GM12878 (cell line): ENCODE measurements around the gene SARS1. TPM values are rescaled to one million over a fixed set of nuclear protein-coding genes. Genes with fewer than 3 reads are reported as not detected.

Experiments
- ATAC-seq: fragments of 200-7000 bp; cut with Tn5 transposase; 3 replicates; pipeline ENCODE4 v1.9.1; 2020; ENCODE audit warnings: mild to moderate bottlenecking, moderate library complexity
- BruUV-seq: library from RNA; stranded (reverse); fragments of 400-500 nt; replicated peaks from 2 replicates; lab custom pipeline; 2021; lab: Mats Ljungman, UMichigan
- CTCF ChIA-PET: fragments of 300-600 bp; sonication (Branson Sonifier 250); formaldehyde crosslinking; extraction: SDS; loops from one replicate; lab custom pipeline; 2021; ENCODE audit warnings: inconsistent platforms; lab: Yijun Ruan, JAX
- POLR2A ChIA-PET: fragments of 350-600 bp; formaldehyde crosslinking; extraction: SDS; loops from one replicate; lab custom pipeline; 2021; ENCODE audit warnings: inconsistent platforms; lab: Charles Lee
- RAD21 ChIA-PET: fragments of 300-600 bp; sonication (Branson Sonifier 250); formaldehyde crosslinking; loops from one replicate; lab custom pipeline; 2023; ENCODE audit warnings: antibody characterized with exemption; ENCODE audit not compliant: unreplicated experiment; lab: Charles Lee
- SMC1A ChIA-PET: fragments of 300-600 bp; sonication (Branson Sonifier 250); formaldehyde crosslinking; loops from one replicate; lab custom pipeline; 2023; ENCODE audit not compliant: unreplicated experiment, uncharacterized antibody; lab: Charles Lee
- DNase-seq: peaks from one replicate; pipeline ENCODE4 v3.0.0-alpha.2; 2011; ENCODE audit warnings: low read depth, low spot score
- FAIRE-seq: peaks from 3 replicates; lab custom pipeline; 2011; peaks lifted over from hg19 to GRCh38; lab: Jason Lieb, UNC
- H2AFZ ChIP-seq: 2 replicates; pipeline ENCODE4 v1.6.0; 2011; ENCODE audit warnings: low read depth, low read length, control low read depth; ENCODE audit not compliant: control insufficient read depth
- H3K27ac ChIP-seq: 2 replicates; pipeline ENCODE4 v1.5.1; 2011; ENCODE audit warnings: control low read depth; ENCODE audit not compliant: control insufficient read depth, insufficient read depth
- H3K27me3 ChIP-seq, 2 experiments: replicated peaks in 1 of 2; 2 replicates each; pipeline versions ENCODE4 v1.6.0 to v1.6.1; 2011; ENCODE audit warnings: low read length in 1 of 2; ENCODE audit not compliant: control insufficient read depth in 2 of 2, insufficient read depth in 2 of 2
- H3K36me3 ChIP-seq, 2 experiments: 2 replicates each; pipeline ENCODE4 v1.5.1; 2011; ENCODE audit warnings: low read length in 1 of 2; ENCODE audit not compliant: control insufficient read depth in 2 of 2, insufficient read depth in 2 of 2
- H3K4me1 ChIP-seq: 2 replicates; pipeline ENCODE4 v1.6.1; 2011; ENCODE audit warnings: mild to moderate bottlenecking, low read length, moderate library complexity, mixed read lengths; ENCODE audit not compliant: control insufficient read depth, insufficient read depth
- H3K4me2 ChIP-seq: 2 replicates; pipeline ENCODE4 v1.6.0; 2011; ENCODE audit warnings: control low read depth; ENCODE audit not compliant: control insufficient read depth, insufficient read depth
- H3K4me3 ChIP-seq: fragments of 200-600 bp; sonication (generic); 2 replicates; pipeline ENCODE4 v1.5.1; 2016
- H3K79me2 ChIP-seq: 2 replicates; pipeline ENCODE4 v1.6.0; 2011; ENCODE audit warnings: low read length; ENCODE audit not compliant: control insufficient read depth, insufficient read depth
- H3K9ac ChIP-seq: 2 replicates; pipeline ENCODE4 v1.8.0; 2011; ENCODE audit warnings: low read length, control low read depth, mixed read lengths; ENCODE audit not compliant: control insufficient read depth, insufficient read depth
- H3K9me3 ChIP-seq: replicated peaks from 3 replicates; pipeline ENCODE4 v1.5.1; 2011; ENCODE audit warnings: mild to moderate bottlenecking, low read length; ENCODE audit not compliant: control insufficient read depth, insufficient read depth
- H4K20me1 ChIP-seq: 2 replicates; pipeline ENCODE4 v1.6.0; 2011; ENCODE audit not compliant: control insufficient read depth, insufficient read depth
- BCL11A ChIP-seq: IDR thresholded peaks from 2 replicates; pipeline ENCODE4 v1.6.1; 2011; ENCODE audit warnings: low read depth, low read length
- CBFB ChIP-seq: IDR thresholded peaks from 2 replicates; pipeline ENCODE4 v1.6.1; 2016; ENCODE audit warnings: antibody characterized with exemption, low read depth
- CHD2 ChIP-seq: IDR thresholded peaks from 2 replicates; pipeline ENCODE4 v1.6.1; 2011; ENCODE audit warnings: low read depth, low read length, improper control_type of control experiment, borderline replicate concordance
- FOS ChIP-seq: IDR thresholded peaks from 3 replicates; pipeline ENCODE4 v1.6.1; 2011; ENCODE audit warnings: borderline replicate concordance; ENCODE audit not compliant: insufficient read length; ENCODE audit errors: extremely low read depth
- FOXM1 ChIP-seq: IDR thresholded peaks from 2 replicates; pipeline ENCODE4 v1.6.1; 2012; ENCODE audit warnings: low read depth, mild to moderate bottlenecking, inconsistent platforms, low read length, moderate library complexity
- MYC ChIP-seq: IDR thresholded peaks from 2 replicates; pipeline ENCODE4 v1.6.1; 2011; ENCODE audit warnings: mild to moderate bottlenecking, low read length, moderate library complexity, inconsistent platforms; ENCODE audit not compliant: insufficient read depth, insufficient replicate concordance, insufficient read length, severe bottlenecking
- NR2F1 ChIP-seq: fragments of 450-650 bp; conservative IDR thresholded peaks from 2 replicates; pipeline ENCODE4 v1.6.1; 2017; ENCODE audit warnings: mild to moderate bottlenecking
- POU2F2 ChIP-seq: IDR thresholded peaks from 3 replicates; pipeline ENCODE4 v1.6.1; 2011; ENCODE audit warnings: low read depth, mild to moderate bottlenecking, low read length, borderline replicate concordance
- SP1 ChIP-seq: IDR thresholded peaks from one replicate; pipeline ENCODE4 v1.6.1; 2011; ENCODE audit warnings: low read depth, low read length
- SRF ChIP-seq, 2 experiments: IDR thresholded peaks; 2 replicates each; pipeline ENCODE4 v1.6.1; 2011; ENCODE audit warnings: low read depth in 2 of 2, low read length in 2 of 2, mild to moderate bottlenecking in 1 of 2, moderate library complexity in 1 of 2
- TCF3 ChIP-seq: IDR thresholded peaks from 2 replicates; pipeline ENCODE4 v1.6.1; 2012; ENCODE audit warnings: low read depth, mild to moderate bottlenecking, low read length, borderline replicate concordance; ENCODE audit not compliant: insufficient read depth
- YBX1 ChIP-seq: fragments of 450-650 bp; IDR thresholded peaks from 2 replicates; pipeline ENCODE4 v1.6.1; 2016; ENCODE audit warnings: antibody characterized with exemption
- WGBS: methylation state at CpG from one replicate; pipeline ENCODE4 v1.1.6; 2016; ENCODE audit warnings: low lambda C conversion rate; ENCODE audit not compliant: insufficient replicate concordance, insufficient coverage; ENCODE audit errors: missing lambda C conversion rate; 5-methylcytosine and 5-hydroxymethylcytosine counted together
- in situ Hi-C: fragments of 300-500 bp; cut with MboI; formaldehyde crosslinking; loops from 9 replicates; pipeline ENCODE4 v1.14.3; 2018; ENCODE audit warnings: mixed read lengths
- intact Hi-C: fragments of 100-400 bp; cut with micrococcal nuclease; formaldehyde crosslinking; loops from one replicate; pipeline ENCODE4 v1.14.2; 2022; ENCODE audit not compliant: unreplicated experiment
- polyA plus RNA-seq, 11 experiments: library from polyadenylated mRNA; depleted of rRNA in 4 of 11; unstranded in 6 of 11; stranded (reverse) in 5 of 11; fragments of >200 nt; fragmentation: Nextera tagmentation in 4 of 11; fragmentation: Illumina TruSeq in 1 of 11; extraction: Ambion mirVana in 4 of 11; extraction: Trizol in 1 of 11; gene quantifications; 1 replicate in 1 of 11; 2 replicates in 10 of 11; pipeline versions ENCODE4 v1.2.1 to v1.2.3, GENCODE V29; 2011 to 2016; ENCODE audit warnings: inconsistent platforms in 2 of 11, missing spikeins in 2 of 11, low read depth in 1 of 11
- total RNA-seq, 4 experiments: library from RNA; depleted of rRNA in 3 of 4; stranded (reverse); fragments of >200 nt in 3 of 4; fragmentation: Illumina TruSeq in 1 of 4; extraction: Trizol in 1 of 4; gene quantifications; 2 replicates each; pipeline versions ENCODE4 v1.2.1 to v1.2.3, GENCODE V29; 2013 to 2021
- TF ChIP-seq, protein P1 (sequence below): fragments of 450-650 bp; formaldehyde crosslinking; IDR thresholded peaks from 2 replicates; pipeline ENCODE4 v1.4.0; 2020; ENCODE audit warnings: mild to moderate bottlenecking, moderate library complexity
- TF ChIP-seq, protein P2 (sequence below): fragments of 450-650 bp; formaldehyde crosslinking; IDR thresholded peaks from 2 replicates; pipeline ENCODE4 v1.4.0; 2022; ENCODE audit warnings: mild to moderate bottlenecking, moderate library complexity
- TF ChIP-seq, protein P3 (sequence below): fragments of 450-650 bp; formaldehyde crosslinking; IDR thresholded peaks from 2 replicates; pipeline ENCODE4 v1.5.0; 2022; ENCODE audit warnings: mild to moderate bottlenecking, missing genetic modification characterization

SARS1 gene
- total and polyA plus RNA-seq, 10 of the 15 experiments (the other 5 are each of a cell fraction or from before 2014, with no cell fraction given) = 103 to 202 (median 138) TPM

DNA sequence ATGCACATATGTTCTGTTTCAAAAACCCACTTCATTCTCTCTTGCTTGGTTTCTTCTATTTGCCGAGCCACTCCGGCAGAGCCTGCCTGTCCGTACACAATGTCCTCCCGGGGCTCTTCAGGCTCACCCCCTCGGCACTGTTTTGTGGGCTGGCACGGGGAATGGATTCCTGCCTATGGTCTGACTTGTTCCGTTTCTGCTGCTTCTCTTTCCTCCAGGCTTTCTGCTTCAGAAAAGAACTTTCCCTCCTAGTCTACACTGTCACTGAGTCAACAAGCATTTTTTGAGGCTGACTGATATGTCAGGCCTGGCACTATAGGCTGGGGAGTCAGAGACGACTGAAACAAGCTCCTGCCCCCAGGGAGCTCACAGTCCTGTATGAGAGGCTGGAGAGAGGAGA lies 28.4 kb upstream of the SARS1 start:
- Histone ChIP-seq H4K20me1 (no peaks in the 10 kb centered on the region), H3K79me2 (no peaks in the 10 kb centered on the region), H2AFZ (no peak overlapping the region), H3K36me3 (no peaks in the 10 kb centered on the region), H3K4me3 (no peak overlapping the region), H3K4me2 (no peak overlapping the region), H3K27ac (no peak overlapping the region), H3K4me1 (no peaks in the 10 kb centered on the region; the same call in 1 of the 2 replicates), H3K27me3 (no peaks in the 10 kb centered on the region; a peak in 1 of 4 replicates), H3K9ac (no peak overlapping the region), H3K9me3 (no peaks in the 10 kb centered on the region)
- ChIA-PET SMC1A (no interaction called here), POLR2A (no interaction called here), CTCF (no interaction called here), RAD21 (no interaction called here)
- DNase-seq = no peak
- in situ Hi-C loops (no loop called here), intact Hi-C loops (no loop called here)
- WGBS = 58% methylated on average over 8 of the region's 8 CpGs
- no peak for FAIRE-seq
- no peak for ATAC-seq
- BruUV-seq = no TSS peak
- TF ChIP-seq BCL11A (no peak), FOS (no peak), NR2F1 (no peak), TCF3 (no peak), POU2F2 (no peak), SRF (IDR thresholded peaks at IDR 0.05; ENCODE audit: low read depth in 2 of 2, low read length in 2 of 2) (no peak), FOXM1 (no peak), MYC (no peak), SP1 (no peak), CHD2 (no peak), YBX1 (no peak), CBFB (no peak)
- TF ChIP-seq, protein P1, sequence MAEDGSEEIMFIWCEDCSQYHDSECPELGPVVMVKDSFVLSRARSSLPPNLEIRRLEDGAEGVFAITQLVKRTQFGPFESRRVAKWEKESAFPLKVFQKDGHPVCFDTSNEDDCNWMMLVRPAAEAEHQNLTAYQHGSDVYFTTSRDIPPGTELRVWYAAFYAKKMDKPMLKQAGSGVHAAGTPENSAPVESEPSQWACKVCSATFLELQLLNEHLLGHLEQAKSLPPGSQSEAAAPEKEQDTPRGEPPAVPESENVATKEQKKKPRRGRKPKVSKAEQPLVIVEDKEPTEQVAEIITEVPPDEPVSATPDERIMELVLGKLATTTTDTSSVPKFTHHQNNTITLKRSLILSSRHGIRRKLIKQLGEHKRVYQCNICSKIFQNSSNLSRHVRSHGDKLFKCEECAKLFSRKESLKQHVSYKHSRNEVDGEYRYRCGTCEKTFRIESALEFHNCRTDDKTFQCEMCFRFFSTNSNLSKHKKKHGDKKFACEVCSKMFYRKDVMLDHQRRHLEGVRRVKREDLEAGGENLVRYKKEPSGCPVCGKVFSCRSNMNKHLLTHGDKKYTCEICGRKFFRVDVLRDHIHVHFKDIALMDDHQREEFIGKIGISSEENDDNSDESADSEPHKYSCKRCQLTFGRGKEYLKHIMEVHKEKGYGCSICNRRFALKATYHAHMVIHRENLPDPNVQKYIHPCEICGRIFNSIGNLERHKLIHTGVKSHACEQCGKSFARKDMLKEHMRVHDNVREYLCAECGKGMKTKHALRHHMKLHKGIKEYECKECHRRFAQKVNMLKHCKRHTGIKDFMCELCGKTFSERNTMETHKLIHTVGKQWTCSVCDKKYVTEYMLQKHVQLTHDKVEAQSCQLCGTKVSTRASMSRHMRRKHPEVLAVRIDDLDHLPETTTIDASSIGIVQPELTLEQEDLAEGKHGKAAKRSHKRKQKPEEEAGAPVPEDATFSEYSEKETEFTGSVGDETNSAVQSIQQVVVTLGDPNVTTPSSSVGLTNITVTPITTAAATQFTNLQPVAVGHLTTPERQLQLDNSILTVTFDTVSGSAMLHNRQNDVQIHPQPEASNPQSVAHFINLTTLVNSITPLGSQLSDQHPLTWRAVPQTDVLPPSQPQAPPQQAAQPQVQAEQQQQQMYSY = no peak
- TF ChIP-seq, protein P2, sequence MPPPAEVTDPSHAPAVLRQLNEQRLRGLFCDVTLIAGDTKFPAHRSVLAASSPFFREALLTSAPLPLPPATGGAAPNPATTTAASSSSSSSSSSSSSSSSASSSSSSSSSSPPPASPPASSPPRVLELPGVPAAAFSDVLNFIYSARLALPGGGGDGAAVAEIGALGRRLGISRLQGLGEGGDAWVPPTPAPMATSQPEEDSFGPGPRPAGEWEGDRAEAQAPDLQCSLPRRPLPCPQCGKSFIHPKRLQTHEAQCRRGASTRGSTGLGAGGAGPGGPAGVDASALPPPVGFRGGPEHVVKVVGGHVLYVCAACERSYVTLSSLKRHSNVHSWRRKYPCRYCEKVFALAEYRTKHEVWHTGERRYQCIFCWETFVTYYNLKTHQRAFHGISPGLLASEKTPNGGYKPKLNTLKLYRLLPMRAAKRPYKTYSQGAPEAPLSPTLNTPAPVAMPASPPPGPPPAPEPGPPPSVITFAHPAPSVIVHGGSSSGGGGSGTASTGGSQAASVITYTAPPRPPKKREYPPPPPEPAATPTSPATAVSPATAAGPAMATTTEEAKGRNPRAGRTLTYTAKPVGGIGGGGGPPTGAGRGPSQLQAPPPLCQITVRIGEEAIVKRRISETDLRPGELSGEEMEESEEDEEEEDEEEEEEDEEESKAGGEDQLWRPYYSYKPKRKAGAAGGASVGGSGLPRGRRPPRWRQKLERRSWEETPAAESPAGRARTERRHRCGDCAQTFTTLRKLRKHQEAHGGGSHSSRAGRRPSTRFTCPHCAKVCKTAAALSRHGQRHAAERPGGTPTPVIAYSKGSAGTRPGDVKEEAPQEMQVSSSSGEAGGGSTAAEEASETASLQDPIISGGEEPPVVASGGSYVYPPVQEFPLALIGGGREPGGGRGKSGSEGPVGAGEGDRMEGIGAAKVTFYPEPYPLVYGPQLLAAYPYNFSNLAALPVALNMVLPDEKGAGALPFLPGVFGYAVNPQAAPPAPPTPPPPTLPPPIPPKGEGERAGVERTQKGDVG (CRISPR knock-in tag) = no peak
- TF ChIP-seq, protein P3, sequence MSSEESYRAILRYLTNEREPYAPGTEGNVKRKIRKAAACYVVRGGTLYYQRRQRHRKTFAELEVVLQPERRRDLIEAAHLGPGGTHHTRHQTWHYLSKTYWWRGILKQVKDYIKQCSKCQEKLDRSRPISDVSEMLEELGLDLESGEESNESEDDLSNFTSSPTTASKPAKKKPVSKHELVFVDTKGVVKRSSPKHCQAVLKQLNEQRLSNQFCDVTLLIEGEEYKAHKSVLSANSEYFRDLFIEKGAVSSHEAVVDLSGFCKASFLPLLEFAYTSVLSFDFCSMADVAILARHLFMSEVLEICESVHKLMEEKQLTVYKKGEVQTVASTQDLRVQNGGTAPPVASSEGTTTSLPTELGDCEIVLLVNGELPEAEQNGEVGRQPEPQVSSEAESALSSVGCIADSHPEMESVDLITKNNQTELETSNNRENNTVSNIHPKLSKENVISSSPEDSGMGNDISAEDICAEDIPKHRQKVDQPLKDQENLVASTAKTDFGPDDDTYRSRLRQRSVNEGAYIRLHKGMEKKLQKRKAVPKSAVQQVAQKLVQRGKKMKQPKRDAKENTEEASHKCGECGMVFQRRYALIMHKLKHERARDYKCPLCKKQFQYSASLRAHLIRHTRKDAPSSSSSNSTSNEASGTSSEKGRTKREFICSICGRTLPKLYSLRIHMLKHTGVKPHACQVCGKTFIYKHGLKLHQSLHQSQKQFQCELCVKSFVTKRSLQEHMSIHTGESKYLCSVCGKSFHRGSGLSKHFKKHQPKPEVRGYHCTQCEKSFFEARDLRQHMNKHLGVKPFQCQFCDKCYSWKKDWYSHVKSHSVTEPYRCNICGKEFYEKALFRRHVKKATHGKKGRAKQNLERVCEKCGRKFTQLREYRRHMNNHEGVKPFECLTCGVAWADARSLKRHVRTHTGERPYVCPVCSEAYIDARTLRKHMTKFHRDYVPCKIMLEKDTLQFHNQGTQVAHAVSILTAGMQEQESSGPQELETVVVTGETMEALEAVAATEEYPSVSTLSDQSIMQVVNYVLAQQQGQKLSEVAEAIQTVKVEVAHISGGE = no peak
